Upper lobe of right lung (tissue), 1 donor: ENCODE data around the gene MTCL1. TPM values are rescaled to one million over a fixed set of nuclear protein-coding genes. Genes with fewer than 3 reads are reported as not detected.

Experiments used
- ATAC-seq: fragments of 200-7000 bp; cut with Tn5 transposase; one replicate; pipeline ENCODE4 v1.9.1; 2020; ENCODE audit warnings: mild to moderate bottlenecking, moderate library complexity
- DNase-seq: peaks from one replicate; pipeline ENCODE4 v3.0.0-alpha.2; 2020
- H3K27ac ChIP-seq: fragments of 200-600 bp; one replicate; pipeline ENCODE4 v1.8.0; 2022
- H3K27me3 ChIP-seq: fragments of 200-600 bp; one replicate; pipeline ENCODE4 v1.8.0; 2022; ENCODE audit warnings: mild to moderate bottlenecking
- H3K36me3 ChIP-seq: fragments of 200-600 bp; one replicate; pipeline ENCODE4 v1.8.0; 2022
- H3K4me1 ChIP-seq: fragments of 200-600 bp; one replicate; pipeline ENCODE4 v1.8.0; 2022
- H3K4me3 ChIP-seq: fragments of 200-600 bp; one replicate; pipeline ENCODE4 v1.8.0; 2022; ENCODE audit warnings: mild to moderate bottlenecking
- H3K9me3 ChIP-seq: fragments of 200-600 bp; one replicate; pipeline ENCODE4 v1.8.0; 2022
- intact Hi-C: fragments of 100-400 bp; cut with DNase I; formaldehyde crosslinking; loops from one replicate; pipeline ENCODE4 v1.11.0; 2022
- total RNA-seq: library from RNA; stranded (reverse); fragmentation: NEBNext Ultra II Directional; extraction: Animal tissue kit (Norgen Biotek cat#: 25700); gene quantifications from one replicate; pipeline ENCODE4 v1.2.1, GENCODE V29; 2021
- TF ChIP-seq, protein P1 (sequence below): fragments of 200-600 bp; IDR thresholded peaks from one replicate; pipeline ENCODE4 v1.8.0; 2022; ENCODE audit warnings: antibody characterized with exemption
- donor health status: DM: no; HTN: yes; CAD: no; lungs with severe emphysema.

MTCL1 gene
- total RNA-seq, 1 donor from 2014 or later = 10.1 TPM

DNA sequence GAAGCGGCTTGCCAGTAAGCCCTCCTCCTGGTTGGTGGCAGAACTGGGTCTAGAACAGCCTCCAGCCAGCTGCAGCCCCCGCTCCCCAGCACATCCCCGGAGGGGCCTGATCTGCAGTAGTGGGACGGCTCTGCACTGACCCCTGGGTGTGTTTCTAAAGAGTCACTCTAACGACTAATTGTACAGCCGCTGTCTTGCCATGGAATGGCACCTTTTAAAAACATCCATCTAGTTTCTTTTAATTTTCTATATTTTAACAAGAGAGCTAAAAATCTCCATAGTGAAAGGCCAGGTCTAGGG is 82.0 kb downstream of the MTCL1 start:
- ATAC-seq = no peak
- no peaks in the 10 kb centered on the region for H3K36me3 ChIP-seq
- no peak overlapping the region for H3K4me3 ChIP-seq
- intact Hi-C loops = no loop called here
- H3K9me3 ChIP-seq = no peaks in the 10 kb centered on the region
- TF ChIP-seq, protein P1, sequence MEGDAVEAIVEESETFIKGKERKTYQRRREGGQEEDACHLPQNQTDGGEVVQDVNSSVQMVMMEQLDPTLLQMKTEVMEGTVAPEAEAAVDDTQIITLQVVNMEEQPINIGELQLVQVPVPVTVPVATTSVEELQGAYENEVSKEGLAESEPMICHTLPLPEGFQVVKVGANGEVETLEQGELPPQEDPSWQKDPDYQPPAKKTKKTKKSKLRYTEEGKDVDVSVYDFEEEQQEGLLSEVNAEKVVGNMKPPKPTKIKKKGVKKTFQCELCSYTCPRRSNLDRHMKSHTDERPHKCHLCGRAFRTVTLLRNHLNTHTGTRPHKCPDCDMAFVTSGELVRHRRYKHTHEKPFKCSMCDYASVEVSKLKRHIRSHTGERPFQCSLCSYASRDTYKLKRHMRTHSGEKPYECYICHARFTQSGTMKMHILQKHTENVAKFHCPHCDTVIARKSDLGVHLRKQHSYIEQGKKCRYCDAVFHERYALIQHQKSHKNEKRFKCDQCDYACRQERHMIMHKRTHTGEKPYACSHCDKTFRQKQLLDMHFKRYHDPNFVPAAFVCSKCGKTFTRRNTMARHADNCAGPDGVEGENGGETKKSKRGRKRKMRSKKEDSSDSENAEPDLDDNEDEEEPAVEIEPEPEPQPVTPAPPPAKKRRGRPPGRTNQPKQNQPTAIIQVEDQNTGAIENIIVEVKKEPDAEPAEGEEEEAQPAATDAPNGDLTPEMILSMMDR = no peak
- no peak for DNase-seq
- H3K4me1 ChIP-seq = no peaks in the 10 kb centered on the region
- no peaks in the 10 kb centered on the region for H3K27me3 ChIP-seq
- no peak overlapping the region for H3K27ac ChIP-seq

DNA sequence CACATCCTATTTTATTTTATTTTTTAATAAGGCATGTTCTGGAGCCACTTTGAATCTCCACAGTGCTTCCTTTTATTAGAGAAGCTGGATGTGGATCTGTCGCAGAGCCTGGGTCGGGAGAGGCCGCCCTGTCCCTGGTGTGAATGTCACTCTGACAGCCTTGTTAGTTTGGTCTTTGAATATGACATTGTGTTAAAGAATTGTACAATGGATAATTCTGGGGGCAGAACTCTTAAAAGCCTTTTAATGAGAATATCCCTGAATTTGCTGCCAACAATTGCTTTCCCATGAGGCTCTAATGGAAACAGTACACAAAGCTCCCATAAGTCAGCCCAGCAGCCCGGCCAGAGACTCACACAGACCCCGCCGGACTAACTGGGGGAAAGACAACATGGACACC is 82.4 kb downstream of the MTCL1 start:
- no peak overlapping the region for H3K4me3 ChIP-seq
- TF ChIP-seq, protein P1 = no peak
- H3K27ac ChIP-seq = no peak overlapping the region
- no peaks in the 10 kb centered on the region for H3K4me1 ChIP-seq
- DNase-seq = no peak
- no peaks in the 10 kb centered on the region for H3K36me3 ChIP-seq
- no peaks in the 10 kb centered on the region for H3K9me3 ChIP-seq
- ATAC-seq = no peak
- intact Hi-C loops = no loop called here
- no peaks in the 10 kb centered on the region for H3K27me3 ChIP-seq

DNA sequence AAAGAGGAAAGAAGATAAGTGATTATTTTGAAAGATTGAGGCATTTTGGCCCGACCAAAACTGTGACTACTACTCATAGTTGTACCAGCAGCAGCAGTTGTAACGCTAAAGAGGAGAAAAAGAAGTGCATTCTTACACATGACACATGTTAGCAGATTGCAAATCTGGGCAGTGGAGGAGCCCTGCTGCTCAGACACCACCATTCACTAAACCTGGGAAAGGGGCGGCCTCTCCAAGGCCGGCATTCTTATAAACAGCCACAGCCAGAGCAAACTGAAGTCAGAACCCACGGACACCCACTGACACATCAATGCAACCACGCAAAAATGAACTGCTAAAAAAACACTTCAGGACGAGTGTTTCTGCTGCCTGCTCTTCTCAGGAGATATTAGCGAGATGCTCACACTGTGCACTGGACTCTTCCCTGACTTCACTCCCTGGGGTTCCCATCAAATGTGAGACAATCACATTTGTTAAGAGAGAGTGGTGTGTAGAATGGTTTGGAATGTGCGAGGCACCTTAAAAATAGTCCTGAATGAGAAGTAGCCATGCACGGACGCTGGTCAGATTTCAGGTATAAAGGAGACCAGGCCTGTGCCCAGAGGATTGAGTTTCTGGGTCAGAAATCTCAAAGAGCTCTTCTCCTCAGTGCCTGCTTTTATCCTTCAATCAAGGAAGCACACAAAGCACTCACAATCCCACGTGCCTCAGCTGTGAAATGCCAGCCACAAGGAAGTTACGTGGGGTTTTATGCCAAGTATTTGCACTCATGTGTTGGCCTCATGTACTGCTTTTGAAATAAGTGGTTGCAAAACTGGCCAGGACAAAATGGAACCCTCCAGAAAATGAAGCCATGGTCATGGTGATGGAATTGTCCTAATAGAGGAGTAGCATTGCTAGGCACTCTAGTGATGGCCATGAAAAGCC is 83.4 kb downstream of the MTCL1 start:
- DNase-seq (no peak), ATAC-seq (peak; percentile 69)

GRCh38 chr18:8791171-8791651 is 85.9 kb downstream of the MTCL1 start:
- ATAC-seq (no peak), DNase-seq (no peak)
- Histone ChIP-seq H3K4me1 (peaks cover 4% of the 10 kb centered on the region), H3K27me3 (no peaks in the 10 kb centered on the region), H3K36me3 (no peaks in the 10 kb centered on the region), H3K9me3 (no peaks in the 10 kb centered on the region), H3K4me3 (no peak overlapping the region), H3K27ac (no peak overlapping the region)
- TF ChIP-seq, protein P1 = no peak
- intact Hi-C loops = no loop called here

More for the DNA sequence above, 83.4 kb downstream of the MTCL1 start:
- intact Hi-C loops = no loop called here
- TF ChIP-seq, protein P1 = no peak
- H3K27me3 ChIP-seq = no peaks in the 10 kb centered on the region
- no peaks in the 10 kb centered on the region for H3K36me3 ChIP-seq
- no peak overlapping the region for H3K4me3 ChIP-seq
- H3K9me3 ChIP-seq = no peaks in the 10 kb centered on the region
- no peaks in the 10 kb centered on the region for H3K4me1 ChIP-seq
- H3K27ac ChIP-seq = no peak overlapping the region

GRCh38 chr18:8792688-8793316 is 87.4 kb downstream of the MTCL1 start:
- Histone ChIP-seq H3K4me3 (no peak overlapping the region), H3K9me3 (no peaks in the 10 kb centered on the region), H3K36me3 (no peaks in the 10 kb centered on the region), H3K4me1 (peaks cover 7% of the 10 kb centered on the region), H3K27me3 (no peaks in the 10 kb centered on the region), H3K27ac (no peak overlapping the region)
- DNase-seq (no peak), ATAC-seq (no peak)
- TF ChIP-seq, protein P1 = no peak
- intact Hi-C loops = no loop called here
